PC-9 (cell line): ENCODE results near the gene MARK2.

Experiments
- EZH2 ChIP-seq: fragments of 200-600 bp; sonication (generic); IDR thresholded peaks from 2 replicates; pipeline ENCODE4 v1.8.0; 2017; ENCODE audit warnings: antibody characterized with exemption, low read depth
- TF ChIP-seq, protein P1 (sequence below): fragments of 200-600 bp; sonication (generic); conservative IDR thresholded peaks from 2 replicates; pipeline ENCODE4 v1.6.1; 2017; ENCODE audit warnings: mixed run types, antibody characterized with exemption, mild to moderate bottlenecking, moderate library complexity

- TF ChIP-seq, protein P1, sequence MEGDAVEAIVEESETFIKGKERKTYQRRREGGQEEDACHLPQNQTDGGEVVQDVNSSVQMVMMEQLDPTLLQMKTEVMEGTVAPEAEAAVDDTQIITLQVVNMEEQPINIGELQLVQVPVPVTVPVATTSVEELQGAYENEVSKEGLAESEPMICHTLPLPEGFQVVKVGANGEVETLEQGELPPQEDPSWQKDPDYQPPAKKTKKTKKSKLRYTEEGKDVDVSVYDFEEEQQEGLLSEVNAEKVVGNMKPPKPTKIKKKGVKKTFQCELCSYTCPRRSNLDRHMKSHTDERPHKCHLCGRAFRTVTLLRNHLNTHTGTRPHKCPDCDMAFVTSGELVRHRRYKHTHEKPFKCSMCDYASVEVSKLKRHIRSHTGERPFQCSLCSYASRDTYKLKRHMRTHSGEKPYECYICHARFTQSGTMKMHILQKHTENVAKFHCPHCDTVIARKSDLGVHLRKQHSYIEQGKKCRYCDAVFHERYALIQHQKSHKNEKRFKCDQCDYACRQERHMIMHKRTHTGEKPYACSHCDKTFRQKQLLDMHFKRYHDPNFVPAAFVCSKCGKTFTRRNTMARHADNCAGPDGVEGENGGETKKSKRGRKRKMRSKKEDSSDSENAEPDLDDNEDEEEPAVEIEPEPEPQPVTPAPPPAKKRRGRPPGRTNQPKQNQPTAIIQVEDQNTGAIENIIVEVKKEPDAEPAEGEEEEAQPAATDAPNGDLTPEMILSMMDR = peak; percentile 53; the same call in 1 of the 2 replicates
- TF ChIP-seq EZH2 = no peak
Observed at GRCh38 chr11:63829823-63830489, 9.0 kb upstream of the MARK2 start.
